IMR-90 (cell line): Measurements from ENCODE around the gene SEPSECS. TPM values are rescaled to one million over a fixed set of nuclear protein-coding genes. Genes with fewer than 3 reads are reported as not detected.

Source experiments
- ATAC-seq: fragments of 200-7000 bp; cut with Tn5 transposase; 2 replicates; pipeline ENCODE4 v1.9.1; 2020; ENCODE audit warnings: low read depth, mild to moderate bottlenecking, moderate library complexity
- BruUV-seq: library from RNA; stranded (reverse); fragments of 400-500 nt; replicated peaks from 2 replicates; lab custom pipeline; 2021; lab: Mats Ljungman, UMichigan
- CTCF ChIA-PET: fragments of 300-600 bp; formaldehyde crosslinking; extraction: SDS; loops from one replicate; lab custom pipeline; 2021; ENCODE audit warnings: antibody characterized with exemption; lab: Yijun Ruan, JAX
- POLR2A ChIA-PET: fragments of 300-600 bp; sonication (Branson Sonifier 250); formaldehyde crosslinking; loops from one replicate; lab custom pipeline; 2022; ENCODE audit warnings: antibody characterized with exemption; ENCODE audit not compliant: unreplicated experiment; lab: Charles Lee
- DNase-seq: peaks from one replicate; pipeline ENCODE4 v3.0.0; 2013
- H2AFZ ChIP-seq: replicated peaks from 2 replicates; pipeline ENCODE3; 2013; ENCODE audit warnings: low read length, mild to moderate bottlenecking; ENCODE audit not compliant: poor library complexity
- H2AK5ac ChIP-seq: 2 replicates; pipeline ENCODE4 v1.6.1; 2013; ENCODE audit warnings: low read depth, low read length, inconsistent platforms
- H2AK9ac ChIP-seq: replicated peaks from 2 replicates; pipeline ENCODE3; 2013; ENCODE audit warnings: mild to moderate bottlenecking, low read depth, low read length, moderate library complexity; ENCODE audit not compliant: poor library complexity
- H2BK120ac ChIP-seq: 2 replicates; pipeline ENCODE4 v1.6.1; 2013; ENCODE audit warnings: low read depth, low read length, inconsistent platforms
- H2BK15ac ChIP-seq: 3 replicates; pipeline ENCODE4 v1.6.1; 2013; ENCODE audit warnings: low read depth, low read length, inconsistent platforms
- H2BK20ac ChIP-seq: 2 replicates; pipeline ENCODE4 v1.6.1; 2013; ENCODE audit warnings: low read depth, mild to moderate bottlenecking, inconsistent platforms, low read length, moderate library complexity
- H2BK5ac ChIP-seq: 2 replicates; pipeline ENCODE4 v1.6.1; 2013; ENCODE audit warnings: mild to moderate bottlenecking, low read depth, low read length, inconsistent platforms; ENCODE audit not compliant: poor library complexity, severe bottlenecking
- H3K14ac ChIP-seq: replicated peaks from 2 replicates; pipeline ENCODE4 v1.6.1; 2013; ENCODE audit warnings: low read depth, low read length, inconsistent platforms
- H3K18ac ChIP-seq: 2 replicates; pipeline ENCODE4 v1.6.1; 2013; ENCODE audit warnings: low read depth, low read length, control low read depth
- H3K23ac ChIP-seq: 2 replicates; pipeline ENCODE4 v1.6.1; 2013; ENCODE audit warnings: low read depth, low read length, inconsistent platforms
- H3K27ac ChIP-seq: 2 replicates; pipeline ENCODE4 v1.5.1; 2013; ENCODE audit warnings: mild to moderate bottlenecking, control low read depth, low read length; ENCODE audit not compliant: insufficient read depth
- H3K27me3 ChIP-seq: 2 replicates; pipeline ENCODE4 v1.6.1; 2013; ENCODE audit warnings: low read length; ENCODE audit not compliant: control insufficient read depth, insufficient read depth
- H3K36me3 ChIP-seq: 2 replicates; pipeline ENCODE4 v1.6.1; 2013; ENCODE audit warnings: low read length, mixed read lengths; ENCODE audit not compliant: control insufficient read depth, insufficient read depth
- H3K4ac ChIP-seq: 2 replicates; pipeline ENCODE4 v1.6.1; 2013; ENCODE audit warnings: low read depth, low read length, inconsistent platforms
- H3K4me1 ChIP-seq: 2 replicates; pipeline ENCODE4 v1.6.1; 2013; ENCODE audit warnings: low read length, mixed read lengths; ENCODE audit not compliant: control insufficient read depth, insufficient read depth
- H3K4me2 ChIP-seq: 2 replicates; pipeline ENCODE4 v1.6.1; 2013; ENCODE audit warnings: low read depth, mild to moderate bottlenecking, control low read depth, low read length, moderate library complexity
- H3K4me3 ChIP-seq: 2 replicates; pipeline ENCODE4 v1.5.1; 2013; ENCODE audit warnings: low read depth, mild to moderate bottlenecking, control low read depth, low read length, moderate library complexity; ENCODE audit not compliant: insufficient read depth
- H3K56ac ChIP-seq: 2 replicates; pipeline ENCODE4 v1.6.1; 2013; ENCODE audit warnings: low read length, inconsistent platforms; ENCODE audit not compliant: insufficient read depth; ENCODE audit errors: extremely low read depth
- H3K79me1 ChIP-seq, 2 experiments: 2 replicates each; pipeline ENCODE4 v1.6.1; 2013; ENCODE audit warnings: low read length in 2 of 2, inconsistent platforms in 1 of 2, low read depth in 1 of 2
- H3K9ac ChIP-seq: 2 replicates; pipeline ENCODE4 v1.6.1; 2013; ENCODE audit warnings: low read depth, low read length, control low read depth
- H3K9me1 ChIP-seq: 2 replicates; pipeline ENCODE4 v1.6.1; 2013; ENCODE audit warnings: low read length, inconsistent platforms; ENCODE audit not compliant: insufficient read depth
- H3K9me3 ChIP-seq: 2 replicates; pipeline ENCODE4 v1.6.1; 2013; ENCODE audit warnings: low read length; ENCODE audit not compliant: control insufficient read depth, insufficient read depth
- H4K20me1 ChIP-seq: 2 replicates; pipeline ENCODE4 v1.6.1; 2013; ENCODE audit warnings: low read length, inconsistent platforms; ENCODE audit not compliant: insufficient read depth
- H4K5ac ChIP-seq: 2 replicates; pipeline ENCODE4 v1.6.1; 2013; ENCODE audit warnings: mild to moderate bottlenecking, low read depth, low read length, control low read depth
- H4K8ac ChIP-seq, 2 experiments: 2 replicates each; pipeline ENCODE4 v1.6.1; 2013; ENCODE audit warnings: low read depth in 2 of 2, low read length in 2 of 2, control low read depth in 1 of 2, inconsistent platforms in 1 of 2
- H4K91ac ChIP-seq: 2 replicates; pipeline ENCODE4 v1.6.1; 2013; ENCODE audit warnings: low read depth, low read length, inconsistent platforms; ENCODE audit not compliant: insufficient read depth
- BHLHE40 ChIP-seq: fragments of 150-350 bp; IDR thresholded peaks from 2 replicates; pipeline ENCODE4 v1.6.1; 2016; ENCODE audit warnings: mild to moderate bottlenecking, low read depth, low read length
- CEBPB ChIP-seq: IDR thresholded peaks from 2 replicates; pipeline ENCODE4 v1.6.1; 2012; ENCODE audit warnings: low read depth, low read length, improper control_type of control experiment
- CHD1 ChIP-seq: IDR thresholded peaks from 2 replicates; pipeline ENCODE4 v1.6.1; 2012; ENCODE audit warnings: low read depth, low read length, improper control_type of control experiment
- ELK1 ChIP-seq: fragments of 150-350 bp; IDR thresholded peaks from 2 replicates; pipeline ENCODE4 v1.6.1; 2016; ENCODE audit warnings: low read depth, mild to moderate bottlenecking, low read length, moderate library complexity, borderline replicate concordance
- FOS ChIP-seq: fragments of 150-350 bp; IDR thresholded peaks from 2 replicates; pipeline ENCODE4 v1.6.1; 2016; ENCODE audit warnings: low read depth, low read length
- MAFK ChIP-seq: IDR thresholded peaks from 2 replicates; pipeline ENCODE4 v1.6.1; 2012; ENCODE audit warnings: low read depth, low read length, improper control_type of control experiment
- MAZ ChIP-seq: IDR thresholded peaks from 2 replicates; pipeline ENCODE4 v1.6.1; 2012; ENCODE audit warnings: low read depth, mild to moderate bottlenecking, low read length, improper control_type of control experiment, moderate library complexity, borderline replicate concordance
- MXI1 ChIP-seq: IDR thresholded peaks from 2 replicates; pipeline ENCODE4 v1.6.1; 2012; ENCODE audit warnings: low read depth, mild to moderate bottlenecking, low read length, moderate library complexity, borderline replicate concordance
- NFE2L2 ChIP-seq: fragments of 150-350 bp; IDR thresholded peaks from 2 replicates; pipeline ENCODE4 v1.6.1; 2016; ENCODE audit warnings: low read depth, mild to moderate bottlenecking, low read length
- POLR2A ChIP-seq: IDR thresholded peaks from 2 replicates; pipeline ENCODE4 v1.6.1; 2012; ENCODE audit warnings: mild to moderate bottlenecking, low read depth, low read length
- RAD21 ChIP-seq: IDR thresholded peaks from 2 replicates; pipeline ENCODE4 v1.6.1; 2012; ENCODE audit warnings: low read length, improper control_type of control experiment
- RCOR1 ChIP-seq: IDR thresholded peaks from 2 replicates; pipeline ENCODE4 v1.6.1; 2012; ENCODE audit warnings: mild to moderate bottlenecking, low read length, improper control_type of control experiment; ENCODE audit not compliant: insufficient replicate concordance
- RFX5 ChIP-seq: IDR thresholded peaks from 2 replicates; pipeline ENCODE4 v1.8.0; 2012; ENCODE audit warnings: low read depth, mild to moderate bottlenecking, low read length, moderate library complexity
- SMC3 ChIP-seq: fragments of 150-350 bp; IDR thresholded peaks from 2 replicates; pipeline ENCODE4 v1.6.1; 2016; ENCODE audit warnings: low read depth, mild to moderate bottlenecking, antibody characterized with exemption, low read length, moderate library complexity
- USF2 ChIP-seq: fragments of 150-350 bp; IDR thresholded peaks from 2 replicates; pipeline ENCODE4 v1.6.1; 2017; ENCODE audit warnings: mild to moderate bottlenecking, antibody characterized with exemption, low read length, low read depth
- WGBS, 2 experiments: methylation state at CpG; one replicate each; pipeline versions ENCODE4 v1.1.5 to v1.1.7; 2013; ENCODE audit warnings: missing lambda C conversion rate in 2 of 2; ENCODE audit not compliant: insufficient read length in 1 of 2; ENCODE audit errors: extremely low coverage in 2 of 2; 5-methylcytosine and 5-hydroxymethylcytosine counted together
- dilution Hi-C: fragments of 300-500 bp; cut with HindIII; formaldehyde crosslinking; loops from one replicate; pipeline ENCODE4 v1.14.3; 2018; ENCODE audit warnings: low sequenced_read_pairs; ENCODE audit not compliant: unreplicated experiment
- in situ Hi-C: fragments of 300-500 bp; cut with MboI; formaldehyde crosslinking; loops from 3 replicates; pipeline ENCODE4 v1.14.3; 2019; ENCODE audit warnings: low sequenced_read_pairs, inconsistent platforms, mixed read lengths
- intact Hi-C: fragments of 100-400 bp; cut with micrococcal nuclease; formaldehyde crosslinking; loops from 2 replicates; pipeline ENCODE4 v1.10.0; 2022
- polyA plus RNA-seq, 3 experiments: library from polyadenylated mRNA; depleted of rRNA; stranded (reverse); fragments of >200 nt; gene quantifications; 2 replicates each; pipeline ENCODE4 v1.2.3, GENCODE V29; 2012; ENCODE audit warnings: low replicate concordance in 1 of 3
- total RNA-seq: library from RNA; depleted of rRNA; stranded (reverse); fragments of >200 nt; gene quantifications from 2 replicates; pipeline ENCODE4 v1.2.3, GENCODE V29; 2012

The SEPSECS gene
- total and polyA plus RNA-seq, 2 of the 4 experiments (the other 2 are of a cell fraction): 1.7 to 5.0 TPM

GRCh38 chr4:25159837-25160713 lies at the start of gene SEPSECS (continued):
- 0 out of 2 replicates have a peak, but pooled peaks have one; percentile 1 for TF ChIP-seq RAD21
- TF ChIP-seq CEBPB: no peak
- no peak for TF ChIP-seq RFX5
- no peak for TF ChIP-seq FOS
- TF ChIP-seq BHLHE40: no peak
- no peak; the same call in 1 of the 2 replicates for TF ChIP-seq MAZ

- dilution Hi-C loops: no loop called here
- TF ChIP-seq CEBPB (no peak), MAFK (no peak), FOS (no peak), NFE2L2 (no peak), RFX5 (no peak), RAD21 (no peak), SMC3 (no peak), MAZ (no peak), RCOR1 (no peak), POLR2A (no peak), CHD1 (no peak), ELK1 (no peak), MXI1 (no peak), BHLHE40 (no peak), USF2 (no peak)
Measured at GRCh38 chr4:25209702-25210101, 49.5 kb upstream of the SEPSECS start.

More at GRCh38 chr4:25209702-25210101, 49.5 kb upstream of the SEPSECS start:
- no CpG with 5 or more reads among the region's 1 CpG for WGBS, 2 experiments
- Histone ChIP-seq H2BK120ac (no peak overlapping the region), H4K91ac (no peak overlapping the region), H3K4me1 (no peaks in the 10 kb centered on the region), H3K23ac (no peak overlapping the region), H2AK5ac (no peak overlapping the region), H4K20me1 (no peaks in the 10 kb centered on the region), H3K4me3 (no peak overlapping the region), H4K8ac (no peak overlapping the region), H3K9ac (no peak overlapping the region), H3K27ac (no peak overlapping the region), H3K9me3 (no peaks in the 10 kb centered on the region), H3K36me3 (no peaks in the 10 kb centered on the region), H3K4ac (no peak overlapping the region), H2AK9ac (no peak overlapping the region), H2BK20ac (no peak overlapping the region), H3K79me1 (no peaks in the 10 kb centered on the region), H2BK5ac (no peak overlapping the region), H2AFZ (no peak overlapping the region), H3K4me2 (no peak overlapping the region), H3K9me1 (no peaks in the 10 kb centered on the region), H2BK15ac (no peak overlapping the region), H3K18ac (no peak overlapping the region), H3K27me3 (peaks cover 4% of the 10 kb centered on the region), H4K5ac (no peak overlapping the region), H3K56ac (no peak overlapping the region), H3K14ac (no peak overlapping the region)
- ChIA-PET POLR2A (no interaction called here), CTCF (no interaction called here)
- intact Hi-C loops: no loop called here
- in situ Hi-C loops: no loop called here
- BruUV-seq: no TSS peak
- DNase-seq (no peak), ATAC-seq (no peak)
